Prostate gland (tissue), 2 donors: ENCODE measurements around the gene MEGF9. TPM values are rescaled to one million over a fixed set of nuclear protein-coding genes. Genes with fewer than 3 reads are reported as not detected.

ENCODE experiments used
- DNase-seq: peaks from one replicate; pipeline ENCODE4 v3.0.0-alpha.2; 2019; ENCODE audit warnings: low spot score
- H3K27ac ChIP-seq, 2 donors: fragments of 200-600 bp; sonication (generic); 2 replicates each; pipeline ENCODE4 v1.5.1; 2017 to 2019
- H3K27me3 ChIP-seq: fragments of 200-600 bp; sonication (generic); replicated peaks from 2 replicates; pipeline ENCODE4 v1.5.1; 2019; ENCODE audit not compliant: insufficient read depth
- H3K36me3 ChIP-seq, 2 donors: fragments of 200-600 bp; sonication (generic); 1 replicate in 1 of 2; 2 replicates in 1 of 2; pipeline versions ENCODE4 v1.5.1 to v1.8.1; 2017 to 2019
- H3K4me1 ChIP-seq: fragments of 200-600 bp; sonication (generic); replicated peaks from 2 replicates; pipeline ENCODE4 v1.5.1; 2019
- H3K4me3 ChIP-seq, 2 donors: fragments of 200-600 bp; sonication (generic); 2 replicates each; pipeline ENCODE4 v1.5.1; 2017 to 2019
- H3K9me3 ChIP-seq: fragments of 200-600 bp; sonication (generic); 2 replicates; pipeline ENCODE4 v1.5.1; 2017
- POLR2A ChIP-seq: fragments of 450-650 bp; IDR thresholded peaks from one replicate; pipeline ENCODE4 v1.6.1; 2016; ENCODE audit warnings: antibody characterized with exemption, mild to moderate bottlenecking
- POLR2AphosphoS5 ChIP-seq: sonication (generic); formaldehyde crosslinking; IDR thresholded peaks from one replicate; pipeline ENCODE4 v1.6.1; 2017; ENCODE audit warnings: antibody characterized with exemption
- WGBS: methylation state at CpG from one replicate; pipeline ENCODE4 v1.1.5; 2018; 5-methylcytosine and 5-hydroxymethylcytosine counted together
- intact Hi-C: fragments of 100-400 bp; cut with DNase I; formaldehyde crosslinking; loops from one replicate; pipeline ENCODE4 v1.14.2; 2022
- total RNA-seq, 2 donors: library from RNA; depleted of rRNA; stranded (reverse); fragments of >200 nt; gene quantifications; one replicate each; pipeline ENCODE4 v1.1.0, GENCODE V29; 2016
- TF ChIP-seq, protein P1 (sequence below), 4 experiments: fragments of 200-600 bp in 2 of 4; fragments of 450-650 bp in 2 of 4; sonication (generic) in 2 of 4; IDR thresholded peaks; 1 replicate in 3 of 4; 2 replicates in 1 of 4; pipeline ENCODE4 v1.5.1; 2016 to 2019; ENCODE audit warnings: antibody characterized with exemption in 4 of 4, mild to moderate bottlenecking in 2 of 4, moderate library complexity in 2 of 4

MEGF9 gene
- total RNA-seq, 2 donors from 2014 or later, result 12.0 to 25.3 TPM

DNA sequence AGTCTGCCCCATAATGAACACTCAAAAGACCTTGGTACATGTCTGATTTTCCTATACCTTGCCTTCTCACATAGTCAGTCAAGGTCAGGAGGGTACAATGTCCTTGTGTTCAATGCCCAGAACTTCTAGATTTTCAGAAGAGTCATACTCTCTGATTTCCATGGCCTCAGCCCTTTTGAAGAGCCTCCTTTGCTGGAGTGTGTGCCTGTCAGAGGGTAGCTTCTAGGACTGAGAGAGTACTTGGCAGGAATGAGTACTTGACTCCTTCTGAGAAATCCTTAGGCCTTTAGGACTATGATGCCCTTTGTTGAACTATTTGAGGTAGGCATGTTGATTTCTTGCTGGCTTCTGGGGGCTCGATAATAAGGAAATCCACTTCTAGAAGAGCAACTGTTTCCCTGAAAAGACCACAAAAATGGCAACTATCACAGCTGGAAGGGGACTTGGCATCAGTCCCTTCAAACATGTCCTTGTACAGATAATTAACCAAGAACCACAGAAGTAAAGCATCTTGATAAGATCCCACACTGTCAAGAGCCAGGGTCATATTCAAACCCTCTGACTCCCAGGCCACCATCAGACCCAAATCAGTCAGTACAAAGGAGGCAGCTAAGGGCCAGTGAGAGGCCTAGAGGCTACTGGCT is 10.6 kb upstream of the MEGF9 start:
- intact Hi-C loops, result no loop called here
- H3K9me3 ChIP-seq, result no peaks in the 10 kb centered on the region
- no peak overlapping the region for H3K4me3 ChIP-seq
- TF ChIP-seq POLR2A (no peak), POLR2AphosphoS5 (no peak)
- TF ChIP-seq, protein P1, sequence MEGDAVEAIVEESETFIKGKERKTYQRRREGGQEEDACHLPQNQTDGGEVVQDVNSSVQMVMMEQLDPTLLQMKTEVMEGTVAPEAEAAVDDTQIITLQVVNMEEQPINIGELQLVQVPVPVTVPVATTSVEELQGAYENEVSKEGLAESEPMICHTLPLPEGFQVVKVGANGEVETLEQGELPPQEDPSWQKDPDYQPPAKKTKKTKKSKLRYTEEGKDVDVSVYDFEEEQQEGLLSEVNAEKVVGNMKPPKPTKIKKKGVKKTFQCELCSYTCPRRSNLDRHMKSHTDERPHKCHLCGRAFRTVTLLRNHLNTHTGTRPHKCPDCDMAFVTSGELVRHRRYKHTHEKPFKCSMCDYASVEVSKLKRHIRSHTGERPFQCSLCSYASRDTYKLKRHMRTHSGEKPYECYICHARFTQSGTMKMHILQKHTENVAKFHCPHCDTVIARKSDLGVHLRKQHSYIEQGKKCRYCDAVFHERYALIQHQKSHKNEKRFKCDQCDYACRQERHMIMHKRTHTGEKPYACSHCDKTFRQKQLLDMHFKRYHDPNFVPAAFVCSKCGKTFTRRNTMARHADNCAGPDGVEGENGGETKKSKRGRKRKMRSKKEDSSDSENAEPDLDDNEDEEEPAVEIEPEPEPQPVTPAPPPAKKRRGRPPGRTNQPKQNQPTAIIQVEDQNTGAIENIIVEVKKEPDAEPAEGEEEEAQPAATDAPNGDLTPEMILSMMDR (IDR thresholded peaks at IDR 0.05), result no peak
- WGBS, result 96% methylated on average over 1 of the region's 1 CpG
- no peaks in the 10 kb centered on the region for H3K4me1 ChIP-seq
- no peak for DNase-seq
- no peaks in the 10 kb centered on the region for H3K27me3 ChIP-seq
- no peaks in the 10 kb centered on the region for H3K36me3 ChIP-seq
- H3K27ac ChIP-seq, result no peak overlapping the region

DNA sequence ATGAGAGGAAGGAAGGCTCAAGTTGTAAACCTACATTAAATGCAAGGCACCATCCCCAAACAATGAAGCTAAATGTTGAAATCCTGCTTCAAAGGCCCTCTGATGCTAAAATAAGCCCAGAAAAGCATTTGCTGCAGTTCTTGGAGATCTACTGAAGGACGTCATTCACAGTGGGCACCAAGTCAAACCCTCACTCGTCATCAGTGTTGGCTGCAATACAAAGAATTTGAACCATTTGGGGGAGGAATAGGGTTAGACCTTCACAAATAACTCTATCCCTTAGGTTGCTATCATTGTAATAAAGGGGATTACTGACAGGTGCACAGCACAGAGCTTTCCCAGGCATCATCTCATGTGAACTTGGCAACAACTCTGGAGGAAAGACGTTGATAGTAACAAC is 9.3 kb upstream of the MEGF9 start:
- Histone ChIP-seq H3K27me3 (no peaks in the 10 kb centered on the region), H3K36me3 (no peaks in the 10 kb centered on the region), H3K4me3 (no peak overlapping the region), H3K9me3 (no peaks in the 10 kb centered on the region), H3K4me1 (no peaks in the 10 kb centered on the region), H3K27ac (no peak overlapping the region)
- TF ChIP-seq POLR2AphosphoS5 (no peak), POLR2A (no peak)
- TF ChIP-seq, protein P1 (IDR thresholded peaks at IDR 0.05), result no peak
- 60% methylated on average over 3 of the region's 3 CpGs for WGBS
- intact Hi-C loops, result no loop called here
- no peak for DNase-seq

DNA sequence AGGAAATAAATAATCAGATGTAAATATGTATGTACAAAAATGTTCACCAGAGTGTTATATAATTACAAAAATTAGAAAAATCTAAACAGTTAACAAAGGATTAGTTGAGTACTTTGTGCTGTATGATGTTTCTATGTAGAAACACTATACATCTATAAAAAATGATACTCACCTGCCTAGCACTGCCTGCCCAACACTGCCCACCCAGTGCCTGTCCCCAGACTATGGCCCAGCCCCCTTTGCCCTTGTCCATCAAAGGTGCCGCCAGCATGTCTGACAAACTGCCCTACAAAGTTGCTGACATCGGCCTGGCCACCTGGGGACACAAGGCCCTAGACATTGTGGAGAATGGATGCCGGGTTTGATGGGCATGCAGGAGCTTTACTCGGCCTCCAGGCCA is 6.1 kb upstream of the MEGF9 start:
- no peaks in the 10 kb centered on the region for H3K4me1 ChIP-seq
- no peaks in the 10 kb centered on the region for H3K9me3 ChIP-seq
- intact Hi-C loops, result no loop called here
- TF ChIP-seq POLR2A (no peak), POLR2AphosphoS5 (no peak)
- TF ChIP-seq, protein P1 (IDR thresholded peaks at IDR 0.05), result no peak
- WGBS, result 93% methylated on average over 4 of the region's 4 CpGs
- no peaks in the 10 kb centered on the region for H3K36me3 ChIP-seq
- no peak overlapping the region for H3K27ac ChIP-seq
- no peak overlapping the region for H3K4me3 ChIP-seq
- no peak for DNase-seq
- no peaks in the 10 kb centered on the region for H3K27me3 ChIP-seq

- TF ChIP-seq, protein P1 (IDR thresholded peaks at IDR 0.05), result no peak
- TF ChIP-seq POLR2AphosphoS5, result no peak
- no peak for TF ChIP-seq POLR2A
- Histone ChIP-seq H3K4me1 (no peaks in the 10 kb centered on the region), H3K4me3 (no peak overlapping the region), H3K9me3 (no peaks in the 10 kb centered on the region), H3K36me3 (no peaks in the 10 kb centered on the region), H3K27me3 (no peaks in the 10 kb centered on the region), H3K27ac (no peak overlapping the region)
- intact Hi-C loops, result loop anchor here (10.0 kb wide), 2 partner anchors 76 to 206 kb away; partner anchors contain the start of genes FBXW2 and TRAF1
- no peak for DNase-seq
- 63% methylated on average over 3 of the region's 3 CpGs for WGBS
Observed at GRCh38 chr9:120718316-120718715, 4.0 kb upstream of the MEGF9 start.

DNA sequence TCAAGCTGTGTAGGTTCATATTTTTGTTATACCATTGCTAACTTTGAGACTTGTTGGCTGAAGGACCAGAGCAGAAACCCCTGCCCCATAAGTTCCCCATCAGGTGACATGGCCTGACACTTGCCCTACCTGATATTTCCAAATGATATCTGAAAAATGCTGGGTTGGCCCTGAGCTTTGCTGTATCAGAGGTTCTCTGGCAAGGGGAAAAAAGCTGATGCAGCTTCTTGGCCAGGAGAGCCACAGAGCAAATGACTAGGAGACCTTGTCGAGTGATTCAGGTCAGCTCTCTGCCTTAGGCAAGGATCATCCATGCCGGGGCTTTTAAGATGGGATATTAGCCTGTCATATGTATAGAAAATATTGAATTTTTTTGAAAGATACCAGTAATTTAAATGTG is 2.9 kb upstream of the MEGF9 start:
- Histone ChIP-seq H3K4me1 (no peaks in the 10 kb centered on the region), H3K27ac (no peak overlapping the region), H3K9me3 (no peaks in the 10 kb centered on the region), H3K4me3 (no peak overlapping the region), H3K27me3 (no peaks in the 10 kb centered on the region), H3K36me3 (no peaks in the 10 kb centered on the region)
- 87% methylated on average over 2 of the region's 2 CpGs for WGBS
- TF ChIP-seq, protein P1 (IDR thresholded peaks at IDR 0.05), result no peak
- no peak for TF ChIP-seq POLR2AphosphoS5
- TF ChIP-seq POLR2A, result no peak
- DNase-seq, result no peak
- intact Hi-C loops, result loop anchor here (10.0 kb wide), 2 partner anchors 78 to 208 kb away; partner anchors contain the start of genes FBXW2 and TRAF1
